ENCODE data around the gene HRH4.

DNA sequence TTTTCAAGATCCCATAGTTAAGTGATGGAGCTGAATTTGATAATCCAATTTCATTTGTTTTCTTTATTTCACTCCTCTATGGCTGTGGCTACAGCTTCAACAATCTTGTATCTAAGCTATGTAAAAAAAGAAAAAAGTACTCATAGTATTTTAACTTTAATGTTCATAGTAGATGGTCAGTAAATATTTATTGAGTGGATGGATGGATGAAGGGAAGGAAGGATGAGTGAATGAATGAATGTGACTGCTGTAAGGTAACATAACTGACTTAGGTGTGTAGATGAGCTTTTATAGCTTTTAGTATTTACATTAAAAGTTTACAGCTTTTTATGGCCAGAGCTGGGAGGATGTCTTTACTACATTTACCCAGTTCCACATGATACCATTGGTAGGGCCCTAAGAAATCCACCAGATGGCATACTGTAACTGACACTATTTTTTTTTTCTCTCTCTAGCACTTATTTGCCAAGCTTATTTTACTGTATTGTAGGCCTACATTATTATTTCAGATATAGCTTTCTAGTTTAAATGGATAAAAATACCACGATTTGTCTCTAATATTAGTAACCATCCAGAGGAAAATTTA is 13.4 kb upstream of the HRH4 start:
- no peak for TF ChIP-seq POLR2A (IDR thresholded peaks at IDR 0.05; ENCODE audit: low read depth, low read length)
- no peak for TF ChIP-seq POLR2AphosphoS5 (IDR thresholded peaks at IDR 0.05; ENCODE audit: low read depth, low read length)
- no peak for TF ChIP-seq SPI1 (IDR thresholded peaks at IDR 0.05; ENCODE audit: low read depth, low read length)
- no peak for TF ChIP-seq POU2F2 (IDR thresholded peaks at IDR 0.05; ENCODE audit: low read depth, low read length)
- TF ChIP-seq TAF1 (IDR thresholded peaks at IDR 0.05; ENCODE audit: low read depth, low read length): no peak
